ENCODE results near the gene BCKDHB. TPM values are rescaled to one million over a fixed set of nuclear protein-coding genes. Genes with fewer than 3 reads are reported as not detected.

The BCKDHB gene
- total and polyA plus RNA-seq, 2 donors (not counting 3 experiments of a cell fraction or from before 2014, with no cell fraction given), result 5.6 to 12.2 TPM

DNA sequence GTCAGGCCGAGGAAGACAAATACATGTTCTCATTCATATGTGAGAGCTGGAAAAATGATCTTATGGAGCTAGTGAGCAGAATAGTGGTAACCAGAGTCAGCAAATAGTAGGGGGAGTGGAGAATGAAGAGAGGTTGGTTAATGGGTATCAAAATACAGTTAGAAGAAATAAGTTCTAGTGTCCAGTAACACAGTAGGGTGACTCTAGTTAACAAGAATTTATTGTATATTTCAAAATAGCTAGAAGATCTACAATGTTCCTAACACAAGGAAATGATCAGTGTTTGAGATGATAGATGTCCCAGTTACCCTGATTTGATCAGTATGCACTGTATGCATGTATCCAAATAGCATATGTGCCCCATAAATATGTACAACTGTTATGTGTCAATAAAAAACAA lies 128.4 kb downstream of the BCKDHB start:
- no peaks in the 10 kb centered on the region for H3K27me3 ChIP-seq (ENCODE audit: control insufficient read depth in 2 of 2, insufficient read depth in 2 of 2, low read length in 2 of 2)
- no peaks in the 10 kb centered on the region for H4K20me1 ChIP-seq (replicated peaks; ENCODE audit: control insufficient read depth, extremely low read depth, insufficient read depth, low read length)
- no peak overlapping the region for H3K4me3 ChIP-seq (replicated peaks in 1 of 3; ENCODE audit: insufficient read depth in 1 of 3, low read depth in 1 of 3, low read length in 3 of 3)
- ChIA-PET POLR2A (no interaction called here), CTCF (interaction anchor here (0.6 to 1.1 kb wide), 3 partner anchors 9 to 1089 kb away, joined by 3 to 4 read pairs (median 3); no protein-coding TSS in a partner anchor)
- dilution Hi-C loops (cut with MboI; ENCODE audit: extremely low pct_ligation_motif_present, low sequenced_read_pairs), result no loop called here
- H3K4me1 ChIP-seq (ENCODE audit: control insufficient read depth, extremely low read depth, insufficient read depth, low read length), result no peaks in the 10 kb centered on the region
- TF ChIP-seq POLR2A (IDR thresholded peaks at IDR 0.05; ENCODE audit: low read depth, low read length) (no peak), GATA2 (IDR thresholded peaks at IDR 0.05; ENCODE audit: insufficient read depth, insufficient read length, low read depth, low read length) (no peak), FOS (IDR thresholded peaks at IDR 0.05; ENCODE audit: borderline replicate concordance, insufficient read depth, low read length) (no peak)
- H3K79me2 ChIP-seq (ENCODE audit: control insufficient read depth, insufficient read depth, low read length), result no peaks in the 10 kb centered on the region
- H3K4me2 ChIP-seq (ENCODE audit: insufficient read depth, low read length), result no peak overlapping the region
- H3K9me1 ChIP-seq (replicated peaks; ENCODE audit: control insufficient read depth, extremely low read depth, insufficient read depth, low read length), result no peaks in the 10 kb centered on the region
- no TSS peak for BruUV-seq (replicated peaks)
- intact Hi-C loops (cut with micrococcal nuclease), result no loop called here
- H2AFZ ChIP-seq (ENCODE audit: low read depth, low read length), result no peak overlapping the region
- H3K9ac ChIP-seq (replicated peaks; ENCODE audit: extremely low read depth, insufficient read depth, low read length), result no peak overlapping the region
- FAIRE-seq (no peak), DNase-seq (ENCODE audit: low read depth, low spot score) (no peak)
- H3K36me3 ChIP-seq (ENCODE audit: control insufficient read depth in 2 of 2, extremely low read depth in 1 of 2, insufficient read depth in 2 of 2, low read length in 2 of 2), result no peaks in the 10 kb centered on the region
- H3K27ac ChIP-seq (ENCODE audit: insufficient read depth, low read depth, low read length), result no peak overlapping the region
- no peaks in the 10 kb centered on the region for H3K9me3 ChIP-seq (replicated peaks; ENCODE audit: control insufficient read depth, insufficient read depth, low read length)

DNA sequence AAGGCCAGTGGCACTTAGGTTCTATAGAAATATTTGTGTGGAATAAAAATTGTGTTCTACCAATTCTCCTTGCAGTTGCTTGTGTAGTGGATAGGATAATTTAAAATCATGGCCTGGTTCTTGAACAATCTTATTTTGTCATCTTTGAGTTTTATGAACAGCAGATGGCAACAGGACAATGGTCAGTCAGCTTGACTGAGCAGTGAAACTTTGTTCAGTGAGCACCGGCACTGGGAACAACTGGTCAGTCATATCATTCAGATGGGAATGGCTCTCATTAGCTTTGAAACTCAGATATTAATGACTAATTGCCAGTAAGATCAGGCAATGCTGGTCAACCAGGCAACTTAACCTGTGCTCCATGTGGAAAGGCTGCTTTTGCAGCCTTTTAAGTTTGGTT lies 129.2 kb downstream of the BCKDHB start:
- BruUV-seq (replicated peaks), result no TSS peak

More for the DNA sequence above, 129.2 kb downstream of the BCKDHB start:
- Histone ChIP-seq H3K4me2 (ENCODE audit: insufficient read depth, low read length) (no peak overlapping the region), H2AFZ (ENCODE audit: low read depth, low read length) (no peak overlapping the region), H3K9ac (replicated peaks; ENCODE audit: extremely low read depth, insufficient read depth, low read length) (no peak overlapping the region), H3K4me1 (ENCODE audit: control insufficient read depth, extremely low read depth, insufficient read depth, low read length) (no peaks in the 10 kb centered on the region), H3K9me1 (replicated peaks; ENCODE audit: control insufficient read depth, extremely low read depth, insufficient read depth, low read length) (no peaks in the 10 kb centered on the region), H3K79me2 (ENCODE audit: control insufficient read depth, insufficient read depth, low read length) (no peaks in the 10 kb centered on the region), H4K20me1 (replicated peaks; ENCODE audit: control insufficient read depth, extremely low read depth, insufficient read depth, low read length) (no peaks in the 10 kb centered on the region), H3K27me3 (ENCODE audit: control insufficient read depth in 2 of 2, insufficient read depth in 2 of 2, low read length in 2 of 2) (no peaks in the 10 kb centered on the region), H3K27ac (ENCODE audit: insufficient read depth, low read depth, low read length) (no peak overlapping the region), H3K4me3 (replicated peaks in 1 of 3; ENCODE audit: insufficient read depth in 1 of 3, low read depth in 1 of 3, low read length in 3 of 3) (no peak overlapping the region), H3K9me3 (replicated peaks; ENCODE audit: control insufficient read depth, insufficient read depth, low read length) (no peaks in the 10 kb centered on the region), H3K36me3 (ENCODE audit: control insufficient read depth in 2 of 2, extremely low read depth in 1 of 2, insufficient read depth in 2 of 2, low read length in 2 of 2) (no peaks in the 10 kb centered on the region)
- TF ChIP-seq GATA2 (IDR thresholded peaks at IDR 0.05; ENCODE audit: insufficient read depth, insufficient read length, low read depth, low read length) (no peak), POLR2A (IDR thresholded peaks at IDR 0.05; ENCODE audit: low read depth, low read length) (no peak), CTCF (IDR thresholded peaks at IDR 0.05; ENCODE audit: extremely low read depth in 1 of 2, insufficient read depth in 1 of 2, low read depth in 1 of 2, low read length in 2 of 2) (no peak), JUN (IDR thresholded peaks at IDR 0.05; ENCODE audit: borderline replicate concordance, insufficient read depth, insufficient read length, low read depth) (no peak), EZH2 (IDR thresholded peaks at IDR 0.05; ENCODE audit: borderline replicate concordance, low read depth, low read length, severe bottlenecking) (no peak), FOS (IDR thresholded peaks at IDR 0.05; ENCODE audit: borderline replicate concordance, insufficient read depth, low read length) (no peak), POLR2AphosphoS5 (IDR thresholded peaks at IDR 0.05; ENCODE audit: insufficient read depth, low read depth, low read length) (no peak), MYC (IDR thresholded peaks at IDR 0.05; ENCODE audit: low read depth, low read length) (no peak), MAX (IDR thresholded peaks at IDR 0.05; ENCODE audit: insufficient read depth, insufficient read length) (no peak)
- FAIRE-seq, result no peak
- ChIA-PET CTCF (interaction anchor here (1.1 kb wide), 1 partner anchor 21 kb away, joined by 4 read pairs; no protein-coding TSS in a partner anchor), POLR2A (no interaction called here)
- dilution Hi-C loops (cut with MboI; ENCODE audit: extremely low pct_ligation_motif_present, low sequenced_read_pairs), result no loop called here
- DNase-seq (ENCODE audit: low read depth, low spot score), result no peak
- intact Hi-C loops (cut with micrococcal nuclease), result no loop called here

Data from endothelial cell of umbilical vein (primary cell).